Measurements from ENCODE around the gene SLC36A3.

DNA sequence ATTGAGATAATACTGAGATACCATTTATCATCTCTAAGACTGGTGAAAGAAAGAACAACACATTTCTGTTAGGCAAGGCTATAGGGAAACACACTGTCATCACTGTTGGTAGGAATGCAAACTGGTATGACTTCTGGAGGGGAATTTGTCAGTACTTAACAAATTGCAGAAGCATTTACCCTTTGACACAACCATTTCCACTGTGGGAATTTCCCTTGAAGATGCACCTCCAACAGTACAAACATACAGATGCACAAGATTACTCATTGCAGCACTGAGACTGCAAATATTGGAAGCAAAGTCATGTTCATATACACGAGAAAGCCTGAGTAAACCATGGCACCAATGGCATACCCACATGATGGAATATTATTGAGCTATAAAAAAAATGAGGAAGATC lies 33.0 kb downstream of the SLC36A3 start:
- TF ChIP-seq EZH2 (IDR thresholded peaks at IDR 0.05; ENCODE audit: low read depth, low read length, severe bottlenecking) (no peak), CHD1 (IDR thresholded peaks at IDR 0.05; ENCODE audit: low read depth, low read length) (no peak), JUND (IDR thresholded peaks at IDR 0.05; ENCODE audit: low read length) (no peak), SIN3A (conservative IDR thresholded peaks at IDR 0.05 in 1 of 2, IDR thresholded peaks at IDR 0.05 in 1 of 2; ENCODE audit: low read depth in 1 of 2, low read length in 2 of 2) (no peak), TEAD4 (IDR thresholded peaks at IDR 0.05; ENCODE audit: low read depth, low read length) (no peak), RNF2 (IDR thresholded peaks at IDR 0.05; ENCODE audit: borderline replicate concordance, low read depth, low read length, missing control alignments, poor library complexity, severe bottlenecking) (no peak), POLR2A (IDR thresholded peaks at IDR 0.05; ENCODE audit: control extremely low read depth in 1 of 2, low read depth in 2 of 2, low read length in 2 of 2) (no peak), TAF1 (IDR thresholded peaks at IDR 0.05; ENCODE audit: low read depth, low read length) (no peak), SUZ12 (IDR thresholded peaks at IDR 0.05; ENCODE audit: low read length) (no peak), SP2 (IDR thresholded peaks at IDR 0.05; ENCODE audit: low read length) (no peak), EP300 (IDR thresholded peaks at IDR 0.05; ENCODE audit: borderline replicate concordance in 1 of 2, low read depth in 2 of 2, low read length in 2 of 2) (no peak)
- TF ChIP-seq, protein P1, sequence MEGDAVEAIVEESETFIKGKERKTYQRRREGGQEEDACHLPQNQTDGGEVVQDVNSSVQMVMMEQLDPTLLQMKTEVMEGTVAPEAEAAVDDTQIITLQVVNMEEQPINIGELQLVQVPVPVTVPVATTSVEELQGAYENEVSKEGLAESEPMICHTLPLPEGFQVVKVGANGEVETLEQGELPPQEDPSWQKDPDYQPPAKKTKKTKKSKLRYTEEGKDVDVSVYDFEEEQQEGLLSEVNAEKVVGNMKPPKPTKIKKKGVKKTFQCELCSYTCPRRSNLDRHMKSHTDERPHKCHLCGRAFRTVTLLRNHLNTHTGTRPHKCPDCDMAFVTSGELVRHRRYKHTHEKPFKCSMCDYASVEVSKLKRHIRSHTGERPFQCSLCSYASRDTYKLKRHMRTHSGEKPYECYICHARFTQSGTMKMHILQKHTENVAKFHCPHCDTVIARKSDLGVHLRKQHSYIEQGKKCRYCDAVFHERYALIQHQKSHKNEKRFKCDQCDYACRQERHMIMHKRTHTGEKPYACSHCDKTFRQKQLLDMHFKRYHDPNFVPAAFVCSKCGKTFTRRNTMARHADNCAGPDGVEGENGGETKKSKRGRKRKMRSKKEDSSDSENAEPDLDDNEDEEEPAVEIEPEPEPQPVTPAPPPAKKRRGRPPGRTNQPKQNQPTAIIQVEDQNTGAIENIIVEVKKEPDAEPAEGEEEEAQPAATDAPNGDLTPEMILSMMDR (IDR thresholded peaks at IDR 0.05; ENCODE audit: control extremely low read depth in 1 of 3, insufficient read depth in 1 of 3, low read depth in 1 of 3, low read length in 3 of 3), result no peak
- TF ChIP-seq, protein P2, sequence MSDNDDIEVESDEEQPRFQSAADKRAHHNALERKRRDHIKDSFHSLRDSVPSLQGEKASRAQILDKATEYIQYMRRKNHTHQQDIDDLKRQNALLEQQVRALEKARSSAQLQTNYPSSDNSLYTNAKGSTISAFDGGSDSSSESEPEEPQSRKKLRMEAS (IDR thresholded peaks at IDR 0.05), result no peak

Data from H1 (cell line).